ENCODE results near the gene ABHD16A.

GRCh38 chr6:31689249-31690110 lies 13.6 kb downstream of the ABHD16A start:
- peak; percentile 50 for TF ChIP-seq CTCF (IDR thresholded peaks at IDR 0.05)
- no peak for TF ChIP-seq EZH2phosphoT487 (IDR thresholded peaks at IDR 0.05)
- no peak for TF ChIP-seq EZH2 (IDR thresholded peaks at IDR 0.05)

Data from neural progenitor cell (in vitro differentiated cells).